Mammary epithelial cell (primary cell): ENCODE results near the gene ULK4.

Source experiments
- CTCF ChIP-seq, 2 donors: IDR thresholded peaks in 1 of 2; conservative IDR thresholded peaks in 1 of 2; 2 replicates each; pipeline ENCODE4 v1.5.1; 2011 to 2012; ENCODE audit warnings: inconsistent platforms in 2 of 2, low read length in 2 of 2, mild to moderate bottlenecking in 2 of 2, control low read depth in 1 of 2, low read depth in 1 of 2; ENCODE audit not compliant: insufficient read depth in 1 of 2; ENCODE audit errors: extremely low read depth in 1 of 2
- EZH2 ChIP-seq: IDR thresholded peaks from 2 replicates; pipeline ENCODE4 v1.6.1; 2012; ENCODE audit warnings: low read length, inconsistent platforms, borderline replicate concordance

GRCh38 chr3:41688595-41689380, 273.1 kb downstream of the ULK4 start:
- TF ChIP-seq CTCF (conservative IDR thresholded peaks at IDR 0.05 in 1 of 2, IDR thresholded peaks at IDR 0.05 in 1 of 2; ENCODE audit: extremely low read depth in 1 of 2, insufficient read depth in 1 of 2, low read depth in 1 of 2, low read length in 2 of 2) (no peak), EZH2 (no peak)
